HS-5 (cell line): ENCODE measurements around the gene NLGN2.

Experiments used
- DNase-seq: peaks from one replicate; pipeline ENCODE4 v3.0.0-alpha.2; 2012; ENCODE audit warnings: low read depth

The NLGN2 gene

GRCh38 chr17:7437950-7438614 is 30.4 kb downstream of the NLGN2 start:
- DNase-seq: no peak

GRCh38 chr17:7438656-7439460 is 31.2 kb downstream of the NLGN2 start:
- DNase-seq: no peak

- DNase-seq: no peak
Observed at GRCh38 chr17:7439462-7440112, 31.9 kb downstream of the NLGN2 start, which contains the start of gene FGF11. Gene FGF11 (plus strand): TSS chr17:7439512. CDS start chr17:7439621, 109 bp downstream.

- no peak for DNase-seq
Observed at GRCh38 chr17:7440113-7440833, 32.6 kb downstream of the NLGN2 start.

- DNase-seq: no peak
Observed at GRCh38 chr17:7440834-7441195, 33.2 kb downstream of the NLGN2 start.

- DNase-seq: no peak
Observed at GRCh38 chr17:7441266-7441665, 33.6 kb downstream of the NLGN2 start.

- no peak for DNase-seq
Observed at GRCh38 chr17:7442142-7442541, 34.5 kb downstream of the NLGN2 start.

- no peak for DNase-seq
Observed at GRCh38 chr17:7443499-7444485, 36.1 kb downstream of the NLGN2 start.

- DNase-seq: no peak
Observed at GRCh38 chr17:7444682-7445618, 37.3 kb downstream of the NLGN2 start, which contains the start of gene CHRNB1. Gene CHRNB1 (plus strand): TSS chr17:7445061. CDS start chr17:7445128, 67 bp downstream.

GRCh38 chr17:7445619-7445968 is 37.9 kb downstream of the NLGN2 start:
- DNase-seq: no peak

GRCh38 chr17:7448461-7448860 is 40.8 kb downstream of the NLGN2 start:
- DNase-seq: no peak

GRCh38 chr17:7459961-7460545 is 52.4 kb downstream of the NLGN2 start:
- DNase-seq: no peak

GRCh38 chr17:7460850-7461660 is 53.4 kb downstream of the NLGN2 start:
- DNase-seq: no peak

- DNase-seq: no peak
Observed at GRCh38 chr17:7462474-7463371, 55.1 kb downstream of the NLGN2 start.

- DNase-seq: no peak
Observed at GRCh38 chr17:7463372-7463846, 55.8 kb downstream of the NLGN2 start.

GRCh38 chr17:7464081-7464480 is 56.4 kb downstream of the NLGN2 start:
- DNase-seq: no peak

GRCh38 chr17:7465597-7466275 is 58.1 kb downstream of the NLGN2 start:
- DNase-seq: no peak
